SK-N-SH (cell line): ENCODE results near the gene SERPINA3.

Source experiments
- CTCF ChIP-seq: fragments of 200-600 bp; sonication (generic); IDR thresholded peaks from 2 replicates; pipeline ENCODE4 v1.6.1; 2017; ENCODE audit warnings: antibody characterized with exemption, mild to moderate bottlenecking, moderate library complexity
- EP300 ChIP-seq, 2 experiments: IDR thresholded peaks; 2 replicates each; pipeline versions ENCODE4 v1.4.0 to v1.6.1; 2012; ENCODE audit warnings: borderline replicate concordance in 1 of 2, low read depth in 1 of 2, low read length in 1 of 2
- EZH2phosphoT487 ChIP-seq: fragments of 200-600 bp; sonication (generic); IDR thresholded peaks from 2 replicates; pipeline ENCODE4 v1.6.1; 2017; ENCODE audit warnings: low read depth, mixed run types, mild to moderate bottlenecking, antibody characterized with exemption, moderate library complexity, borderline replicate concordance
- FOXJ3 ChIP-seq: sonication (generic); formaldehyde crosslinking; IDR thresholded peaks from 2 replicates; pipeline ENCODE4 v1.5.1; 2020; ENCODE audit warnings: mild to moderate bottlenecking, missing genetic modification reagents
- POLR2AphosphoS5 ChIP-seq: IDR thresholded peaks from 2 replicates; pipeline ENCODE4 v1.6.1; 2012; ENCODE audit warnings: low read depth, low read length
- USF2 ChIP-seq: fragments of 150-350 bp; IDR thresholded peaks from 2 replicates; pipeline ENCODE4 v1.6.1; 2017; ENCODE audit warnings: antibody characterized with exemption, low read length, low read depth, borderline replicate concordance

GRCh38 chr14:94601884-94602391, 10.3 kb upstream of the SERPINA3 start:
- TF ChIP-seq CTCF (no peak), POLR2AphosphoS5 (no peak), USF2 (no peak), EZH2phosphoT487 (no peak), EP300 (IDR thresholded peaks at IDR 0.05; ENCODE audit: borderline replicate concordance in 1 of 2, low read depth in 1 of 2, low read length in 1 of 2) (no peak), FOXJ3 (CRISPR knock-in tag) (no peak)
